HG03558 (cell line): ENCODE data around the gene DES.
"Not testable (repeated sequence)": the region's sequence is repeated elsewhere in the genome, so short reads cannot be mapped to it uniquely, and the experiment has no call there.

Source experiments
- ATAC-seq: cut with Tn5 transposase; IDR thresholded peaks from one replicate; pipeline ENCODE4 v1.9.1; 2021; ENCODE audit warnings: moderate number of reproducible peaks; ENCODE audit not compliant: unreplicated experiment; ENCODE audit errors: extremely low read depth

The DES gene

GRCh38 chr2:219399716-219400478, 18.3 kb upstream of the DES start:
- ATAC-seq = no peak

DNA sequence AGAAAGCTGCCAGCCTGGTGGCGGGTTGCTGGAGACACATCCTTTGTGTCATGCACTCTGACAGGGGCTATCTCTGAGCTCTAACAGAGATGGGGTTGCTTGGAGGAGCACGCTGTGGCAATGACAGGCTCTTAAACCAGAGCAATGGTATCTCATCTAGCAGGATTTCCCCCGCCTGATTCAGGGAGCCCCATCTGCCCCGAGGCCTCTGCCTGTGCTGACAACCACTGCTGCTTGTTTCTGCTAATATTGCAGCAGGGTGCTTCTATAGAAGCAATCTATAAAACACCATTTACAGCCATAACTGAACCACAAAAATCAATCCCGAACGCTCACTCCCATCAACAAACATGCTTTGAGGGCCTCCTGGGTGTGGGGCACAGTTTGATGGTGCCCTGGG, 17.6 kb upstream of the DES start:
- ATAC-seq = no peak

- no peak for ATAC-seq
Measured at GRCh38 chr2:219401606-219402005, 16.6 kb upstream of the DES start.

DNA sequence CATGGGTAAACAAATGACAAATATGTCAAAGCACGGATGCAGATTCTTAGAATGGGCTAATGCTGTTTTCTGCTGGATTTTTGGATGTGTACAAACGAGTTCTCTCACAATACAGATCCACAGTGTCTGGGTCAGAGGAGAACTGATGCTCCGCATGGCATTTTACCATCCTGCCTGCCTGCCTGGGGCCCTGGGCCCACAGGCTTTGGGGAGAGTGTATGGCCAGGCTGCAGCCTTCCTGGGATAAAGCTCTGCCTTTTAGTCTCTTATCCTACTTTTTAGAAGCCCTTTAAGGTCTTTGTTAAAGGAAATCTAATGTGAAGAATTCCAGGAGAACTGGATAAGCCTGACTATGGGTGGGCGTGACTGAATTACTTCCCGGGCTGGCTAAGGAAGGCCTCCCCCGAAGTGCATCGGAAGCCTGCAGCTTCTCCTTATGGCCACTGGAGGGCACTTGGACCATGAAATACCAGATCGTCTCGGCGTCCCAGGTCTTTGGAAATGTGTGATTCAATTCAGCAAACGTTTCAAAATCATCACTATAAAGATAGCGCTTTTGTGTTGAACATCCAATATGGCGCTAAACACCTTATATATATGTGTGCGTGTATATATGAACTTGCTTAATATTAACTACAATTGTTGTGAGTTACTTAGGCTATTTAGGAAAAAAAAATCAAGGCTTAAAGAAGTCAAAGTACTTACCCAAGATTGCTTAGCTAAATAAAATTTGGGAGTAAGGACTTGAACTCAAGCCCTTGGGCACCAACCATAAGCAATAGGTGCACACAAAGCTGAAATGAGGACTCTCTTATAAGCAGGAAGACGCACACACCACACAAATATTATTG, 15.3 kb upstream of the DES start:
- ATAC-seq = no peak

- ATAC-seq = no peak
Measured at GRCh38 chr2:219403861-219404260, 14.3 kb upstream of the DES start.

GRCh38 chr2:219404291-219404910, 13.8 kb upstream of the DES start:
- ATAC-seq = no peak

- no peak for ATAC-seq
Measured at GRCh38 chr2:219404954-219405353, 13.2 kb upstream of the DES start.

DNA sequence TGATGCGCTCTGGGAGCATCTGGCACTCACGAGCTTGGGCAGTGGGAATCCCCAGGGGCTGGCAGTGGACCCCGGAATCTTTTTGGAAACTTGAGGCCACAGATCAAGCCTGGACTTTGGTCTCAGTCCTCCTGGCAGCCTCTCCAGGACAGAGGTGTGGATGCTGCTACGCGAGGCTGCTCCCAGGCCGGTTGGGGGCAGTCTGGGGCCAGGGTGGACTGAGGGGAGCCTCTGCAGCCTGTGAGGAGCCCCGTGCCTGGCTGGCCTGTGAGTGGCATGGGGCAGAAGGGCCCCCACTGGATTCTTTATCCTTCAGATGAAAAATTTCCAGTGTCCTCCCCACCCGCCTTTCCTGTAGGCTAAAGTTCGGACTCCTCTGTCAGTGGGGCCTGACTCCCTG, 12.7 kb upstream of the DES start:
- ATAC-seq = no peak

DNA sequence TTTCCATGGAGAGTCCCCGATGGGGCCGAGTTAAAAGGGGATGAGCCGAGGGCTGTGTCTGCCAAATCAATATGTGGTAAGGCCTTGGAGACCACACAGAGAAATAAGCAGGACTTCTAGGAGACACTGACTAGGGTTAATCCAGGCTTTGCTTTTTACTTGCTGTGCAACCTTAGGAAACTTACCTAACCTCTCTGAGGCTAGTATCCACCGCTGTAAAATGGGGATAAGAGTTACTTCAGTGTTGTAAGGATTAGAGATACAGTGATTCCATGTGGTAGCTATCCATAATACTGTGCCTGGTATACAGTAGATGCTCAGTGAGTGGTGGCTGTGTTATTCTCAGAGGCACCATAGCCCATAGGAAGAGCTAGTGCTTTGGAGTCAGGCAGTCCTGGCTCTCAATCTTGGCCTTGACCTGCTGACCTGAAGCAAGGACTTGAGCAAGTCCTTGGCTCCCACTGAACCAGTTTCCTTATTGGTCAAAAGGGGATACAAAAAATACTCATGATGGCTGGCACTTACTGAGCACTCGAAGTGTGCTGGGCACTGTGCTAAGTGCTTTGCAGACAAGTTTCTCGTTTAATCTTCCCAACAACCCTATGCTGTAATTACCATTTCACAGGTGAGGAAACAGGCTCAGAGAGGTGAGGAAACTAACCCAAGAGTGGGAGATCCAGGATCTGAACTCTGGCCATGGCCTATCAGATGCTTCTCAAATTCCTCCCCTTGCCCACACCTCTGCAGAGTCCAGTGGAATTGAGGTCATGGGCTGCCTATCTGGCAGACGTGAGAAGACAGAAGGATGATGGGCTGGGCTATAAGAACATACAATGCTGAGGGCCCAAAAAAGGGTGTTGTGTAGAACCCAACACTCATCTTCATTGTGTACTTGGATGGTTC, 12.0 kb upstream of the DES start:
- ATAC-seq = no peak

DNA sequence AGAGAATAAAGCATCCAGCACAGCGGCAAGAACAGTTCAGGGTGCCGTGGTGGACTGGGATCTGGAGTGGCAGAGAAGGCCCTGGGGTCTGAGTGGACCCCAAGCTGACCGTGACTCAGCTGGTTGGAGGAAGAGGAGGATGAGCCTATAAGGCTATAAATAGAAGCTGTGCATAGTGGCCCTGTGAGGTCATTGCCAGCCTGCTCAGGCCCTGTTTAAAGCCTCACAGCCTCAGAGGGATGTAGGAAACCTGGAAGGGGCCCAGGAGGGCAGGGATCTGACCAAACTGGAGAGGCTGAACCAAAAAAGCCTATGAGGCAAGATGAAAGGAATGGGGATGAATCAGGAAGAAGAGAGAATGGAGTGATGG, 11.3 kb upstream of the DES start:
- no peak for ATAC-seq

DNA sequence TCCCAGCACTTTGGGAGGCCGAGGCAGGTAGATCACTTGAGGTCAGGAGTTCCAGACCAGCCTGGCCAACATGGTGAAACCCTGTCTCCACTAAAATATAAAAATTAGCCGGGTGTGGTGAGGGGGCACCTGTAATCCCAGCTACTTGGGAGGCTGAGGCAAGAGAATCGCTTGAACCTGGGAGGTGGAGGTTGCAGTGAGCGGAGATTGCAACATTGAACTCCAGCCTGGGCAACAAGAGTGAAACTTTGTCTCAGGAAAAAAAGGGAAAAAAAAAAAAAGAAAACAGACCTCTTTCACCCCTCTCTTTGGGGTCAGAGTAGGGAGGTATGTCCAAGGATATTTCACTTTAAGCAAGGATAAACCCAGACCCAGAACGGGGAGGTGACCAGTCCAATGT, 10.8 kb upstream of the DES start:
- ATAC-seq = not testable (repeated sequence)

DNA sequence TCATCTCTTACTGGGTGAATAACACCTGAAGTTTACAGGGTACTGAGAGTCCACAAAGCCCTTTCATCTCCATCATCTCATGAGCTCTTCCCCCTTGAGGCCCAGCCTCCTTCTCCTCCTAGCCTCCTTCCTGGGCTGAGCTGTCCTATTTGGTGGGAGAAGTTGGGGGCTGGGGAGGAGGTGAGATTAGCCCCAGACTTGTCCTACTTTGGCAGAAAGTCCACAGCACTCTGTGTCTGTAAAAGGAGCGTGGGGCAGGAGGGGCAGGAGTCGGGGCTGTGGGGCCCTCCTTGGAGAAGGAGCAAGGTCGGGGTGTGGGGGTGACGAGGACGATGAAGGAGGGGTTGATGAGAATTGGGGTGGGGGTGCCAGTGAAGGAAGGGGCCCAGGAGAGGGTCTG, 10.0 kb upstream of the DES start:
- no peak for ATAC-seq

DNA sequence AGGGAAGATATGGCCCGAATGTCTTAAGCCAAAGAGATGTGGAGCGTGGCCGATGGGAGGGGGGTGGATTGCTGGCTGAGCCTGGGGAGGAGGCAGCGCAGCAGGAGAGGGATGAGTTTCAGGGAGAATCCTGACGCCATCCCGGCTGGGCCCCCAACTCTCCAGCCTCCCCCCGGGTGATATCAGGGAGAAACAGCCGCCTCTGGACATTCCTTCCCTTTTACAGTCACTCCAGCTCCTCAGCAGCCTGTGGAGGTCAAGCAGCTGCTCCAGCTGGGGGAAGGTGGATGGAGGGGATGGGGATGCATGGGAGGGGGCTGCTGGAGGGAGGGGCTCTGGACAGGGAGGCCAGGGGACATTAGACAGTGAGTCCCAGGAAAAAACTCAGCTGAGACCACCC, 9.5 kb upstream of the DES start:
- ATAC-seq = no peak

GRCh38 chr2:219409619-219410018, 8.6 kb upstream of the DES start:
- no peak for ATAC-seq

DNA sequence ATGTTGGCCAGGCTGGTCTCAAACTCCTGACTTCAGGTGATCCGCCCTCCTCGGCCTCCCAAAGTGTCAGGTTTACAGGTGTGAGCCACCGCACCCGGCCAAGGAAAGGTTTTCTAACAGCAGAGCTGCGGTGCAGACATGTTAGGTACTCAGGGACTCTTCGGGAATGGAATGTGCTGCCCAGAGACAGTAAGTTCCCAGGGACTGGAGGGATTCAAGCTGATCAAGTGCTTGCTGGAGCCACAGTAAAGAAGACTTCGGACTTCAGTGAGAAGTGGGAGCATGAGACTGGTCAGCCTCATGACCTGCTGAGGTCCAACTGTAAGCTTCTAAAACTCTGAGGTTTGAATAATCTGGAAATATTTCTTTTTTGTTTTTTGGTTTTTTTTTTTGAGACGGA, 7.8 kb upstream of the DES start:
- ATAC-seq = no peak

DNA sequence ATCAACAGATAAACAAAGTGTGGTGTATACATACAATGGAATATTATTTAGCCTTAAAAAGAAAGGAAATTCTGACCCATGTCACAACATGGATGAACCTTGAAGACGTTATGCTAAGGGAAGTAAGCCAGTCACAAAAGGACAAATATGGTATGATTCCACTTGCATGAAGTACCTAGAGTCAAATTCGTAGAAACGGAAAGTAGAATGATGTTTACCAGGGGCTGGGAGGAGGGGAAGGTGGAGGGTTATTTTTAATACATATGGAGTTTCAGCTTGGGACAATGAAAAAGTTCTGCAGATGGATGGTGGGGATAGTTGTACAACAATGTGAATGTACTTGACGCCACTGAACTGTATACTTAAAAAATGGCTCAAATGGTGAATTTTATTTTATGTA, 3.3 kb upstream of the DES start:
- no peak for ATAC-seq

GRCh38 chr2:219415580-219416234, 2.5 kb upstream of the DES start:
- no peak for ATAC-seq

- no peak for ATAC-seq
Measured at GRCh38 chr2:219416235-219416602, 2.0 kb upstream of the DES start.

DNA sequence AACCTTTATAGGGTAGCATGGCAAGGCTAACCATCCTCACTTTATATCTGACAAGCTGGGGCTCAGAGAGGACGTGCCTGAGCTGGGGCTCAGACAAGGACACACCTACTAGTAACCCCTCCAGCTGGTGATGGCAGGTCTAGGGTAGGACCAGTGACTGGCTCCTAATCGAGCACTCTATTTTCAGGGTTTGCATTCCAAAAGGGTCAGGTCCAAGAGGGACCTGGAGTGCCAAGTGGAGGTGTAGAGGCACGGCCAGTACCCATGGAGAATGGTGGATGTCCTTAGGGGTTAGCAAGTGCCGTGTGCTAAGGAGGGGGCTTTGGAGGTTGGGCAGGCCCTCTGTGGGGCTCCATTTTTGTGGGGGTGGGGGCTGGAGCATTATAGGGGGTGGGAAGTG, 1.2 kb upstream of the DES start:
- no peak for ATAC-seq

- ATAC-seq = no peak
Measured at GRCh38 chr2:219417374-219417773, 803 bp upstream of the DES start.
